NCI-H2171 (cell line): ENCODE data around the gene TSLP.

Source experiments
- DNase-seq: peaks from one replicate; lab custom pipeline; 2025; lab: John Stamatoyannopoulos, UW

The TSLP gene

DNA sequence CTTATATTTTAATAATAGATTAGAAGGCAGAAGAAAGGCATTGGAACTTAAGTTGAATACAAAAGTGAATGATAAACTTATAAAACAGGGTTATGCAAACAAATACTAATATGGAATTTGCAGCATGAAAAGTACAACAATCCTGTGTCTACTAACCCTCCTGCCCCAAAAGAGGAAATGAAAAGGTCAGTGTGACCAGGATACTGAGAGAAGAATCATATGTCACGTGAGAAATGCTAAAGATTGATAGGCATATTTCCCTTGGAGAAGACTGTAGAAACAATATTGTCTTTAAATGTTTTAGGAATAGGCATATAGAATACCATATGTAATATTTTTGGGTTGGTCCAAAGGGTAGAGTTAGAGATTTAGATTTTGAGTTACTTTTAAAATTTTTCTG is 24.5 kb downstream of the TSLP start:
- no peak for DNase-seq

DNA sequence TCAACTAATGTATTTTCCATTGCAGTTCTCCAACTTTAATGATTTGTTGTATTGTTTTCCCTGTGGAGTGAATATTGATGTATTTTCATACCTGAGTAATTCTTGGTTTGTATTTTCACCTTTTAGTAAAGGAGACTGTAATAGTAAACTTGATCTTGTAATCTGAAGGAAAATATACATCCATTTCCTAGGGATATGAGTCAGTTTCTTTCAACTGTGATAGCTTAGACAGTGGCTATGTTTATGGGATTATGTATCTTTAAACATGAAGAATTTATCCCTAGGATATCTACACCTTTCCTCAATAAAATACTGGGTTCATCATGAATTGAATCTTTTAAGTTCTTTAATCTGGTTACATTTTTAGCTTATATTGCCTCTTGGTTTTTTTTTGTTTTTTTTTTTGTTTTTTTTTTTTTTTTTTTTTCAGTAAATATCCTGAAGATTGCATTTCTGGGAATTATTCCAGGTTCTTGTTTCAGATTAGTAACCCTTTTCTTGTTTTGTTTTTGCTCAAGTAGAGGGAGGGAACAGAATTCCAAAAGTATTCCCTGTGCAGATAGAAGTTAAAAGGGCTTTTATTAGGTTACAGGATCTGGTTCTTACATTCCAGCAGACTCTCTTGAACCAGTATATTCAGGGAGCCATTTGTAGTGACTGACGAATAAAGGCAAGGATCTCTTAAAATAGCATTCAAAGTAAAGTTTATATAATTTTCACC is 27.7 kb downstream of the TSLP start:
- DNase-seq, result no peak

DNA sequence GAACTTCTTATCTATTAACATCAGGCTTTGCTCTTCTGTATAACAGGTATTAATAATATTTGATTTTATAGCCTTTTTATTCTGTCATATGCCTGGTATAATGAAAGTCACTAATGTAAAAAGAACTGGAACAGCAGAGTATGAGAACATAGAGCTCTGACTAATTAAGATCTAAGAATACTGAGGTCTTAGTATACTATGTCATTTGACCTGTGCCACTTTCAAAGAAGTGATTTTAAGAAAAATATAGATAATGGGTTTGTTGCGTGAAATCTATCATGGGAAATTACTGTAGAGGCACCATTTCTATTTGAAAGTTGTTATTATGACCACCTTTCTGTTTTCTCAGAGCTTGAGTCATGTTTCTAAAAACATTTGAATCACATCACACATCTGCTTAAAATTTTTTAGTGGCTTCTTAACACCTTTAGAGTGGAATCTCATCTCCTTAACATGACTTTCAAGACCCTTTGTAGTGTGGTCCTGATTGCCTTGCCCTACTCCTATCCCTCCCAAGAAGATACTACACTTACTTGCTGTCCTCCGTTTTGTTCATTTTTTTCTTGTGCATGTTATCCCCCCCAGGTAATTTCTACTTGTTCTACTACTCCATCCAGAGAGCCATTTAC is 34.9 kb downstream of the TSLP start:
- no peak for DNase-seq

DNA sequence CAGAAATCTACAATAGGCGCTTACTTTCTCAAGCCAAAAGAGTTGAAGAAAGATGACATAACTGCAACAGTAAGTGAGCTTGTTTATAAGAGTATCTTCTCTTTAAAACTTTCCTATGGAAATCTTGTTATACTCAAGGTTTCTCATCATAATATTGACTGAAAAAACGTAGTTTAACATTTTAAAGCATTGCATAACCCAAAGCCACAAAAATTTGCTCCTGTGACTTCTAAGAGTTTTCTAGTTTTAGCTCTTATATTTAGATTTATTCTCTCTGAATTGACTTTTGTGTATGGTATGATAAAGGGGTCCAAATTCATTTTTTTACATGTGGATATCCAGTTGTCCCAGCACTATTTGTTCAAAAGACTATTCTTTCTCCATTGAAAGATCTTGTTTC is 35.9 kb downstream of the TSLP start:
- no peak for DNase-seq

DNA sequence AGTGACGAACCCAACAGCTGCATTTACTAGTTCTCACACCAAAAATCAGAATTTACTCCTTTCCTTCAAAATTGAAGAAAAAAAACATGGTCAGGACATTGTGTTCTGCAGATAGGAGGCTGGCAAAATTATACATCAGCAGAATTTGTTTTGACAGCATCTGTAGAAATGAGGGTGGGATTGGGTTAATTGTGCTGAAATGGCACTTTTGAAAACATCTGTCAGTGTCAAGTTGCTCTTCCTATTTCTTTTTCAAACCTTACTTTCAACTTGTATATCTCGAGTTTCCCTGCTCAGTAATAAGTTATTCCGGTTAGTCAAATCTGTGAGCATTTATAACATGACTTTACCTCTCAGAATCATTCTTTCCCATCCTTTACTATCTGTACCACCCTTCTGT is 40.4 kb downstream of the TSLP start:
- DNase-seq, result no peak

DNA sequence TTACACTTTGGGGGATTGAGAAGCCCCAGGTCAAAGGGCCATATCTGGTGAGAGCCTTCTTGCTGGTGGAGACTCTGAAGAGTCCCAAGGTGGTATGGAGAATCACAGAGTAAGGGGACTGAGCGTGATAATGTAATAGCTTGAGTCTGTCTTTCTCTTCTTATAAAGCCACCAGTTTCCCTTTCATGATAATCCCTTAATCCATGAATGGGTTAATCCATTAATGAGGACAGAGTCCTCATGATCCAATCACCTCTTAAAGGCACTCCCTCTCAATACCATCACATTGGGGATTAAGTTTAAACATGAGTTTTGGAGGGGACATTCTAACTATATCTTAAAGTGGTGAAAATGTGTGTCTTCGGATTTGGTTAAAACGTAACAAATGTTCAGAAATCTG is 42.2 kb downstream of the TSLP start:
- no peak for DNase-seq

DNA sequence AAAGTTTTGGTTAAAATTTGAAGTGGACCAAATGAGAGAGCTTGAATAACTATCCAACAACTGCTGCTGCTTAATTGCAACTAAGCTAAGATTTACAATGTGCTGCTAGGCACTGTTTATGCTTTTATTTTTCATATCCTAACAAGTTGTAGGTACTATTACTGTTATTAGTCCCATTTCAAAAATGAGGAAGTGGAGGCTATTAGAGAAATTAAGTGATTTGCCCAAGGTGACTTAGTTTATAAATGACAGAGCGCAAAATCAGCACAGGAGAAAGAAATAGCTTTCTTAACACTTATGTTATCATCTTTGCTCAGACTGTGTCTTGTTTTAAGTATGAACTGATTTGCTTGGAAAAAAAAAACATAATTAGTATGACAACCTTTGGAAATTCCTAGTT is 43.7 kb downstream of the TSLP start:
- no peak for DNase-seq

GRCh38 chr5:111116550-111116949 is 45.0 kb downstream of the TSLP start:
- no peak for DNase-seq

DNA sequence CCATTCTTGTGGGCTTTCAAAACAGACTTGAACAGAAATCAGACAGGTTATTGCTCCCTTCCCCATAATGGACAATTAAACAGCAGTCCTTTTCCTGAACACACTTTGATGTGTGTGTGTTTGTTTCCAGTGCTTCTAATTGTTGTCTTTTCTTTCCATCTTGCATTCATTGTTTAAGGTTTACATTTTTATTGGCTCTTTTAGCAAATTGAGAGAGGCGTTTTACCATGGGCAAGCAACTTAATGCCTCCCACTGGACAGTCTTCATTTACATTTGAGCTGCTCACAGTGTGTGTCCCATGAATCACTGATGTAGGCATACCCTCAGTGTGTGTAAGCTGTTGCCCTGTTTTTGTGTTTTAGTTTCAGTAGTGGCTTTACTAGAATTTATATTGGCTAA is 45.6 kb downstream of the TSLP start:
- DNase-seq, result no peak

GRCh38 chr5:111119221-111119620 is 47.7 kb downstream of the TSLP start:
- no peak for DNase-seq

DNA sequence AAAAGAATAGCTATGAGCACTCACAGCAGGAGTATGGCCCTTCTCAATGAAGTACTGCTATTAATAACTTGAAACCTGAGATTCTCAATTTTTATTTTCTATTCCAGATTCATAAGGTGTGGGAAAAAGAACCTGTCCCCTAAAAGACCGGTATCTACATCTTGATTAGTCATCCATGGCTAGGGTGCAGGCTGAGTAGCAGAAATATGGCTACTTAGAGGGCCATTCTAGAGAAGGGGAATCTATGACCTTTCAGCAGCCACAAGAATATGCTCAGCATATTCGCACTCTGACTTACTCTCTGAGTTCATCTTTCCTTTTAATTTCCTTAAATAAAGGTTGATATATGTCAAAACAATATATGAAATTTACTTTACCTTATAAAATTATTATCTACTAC is 48.3 kb downstream of the TSLP start:
- DNase-seq, result no peak

- no peak for DNase-seq
Observed at GRCh38 chr5:111120911-111121310, 49.4 kb downstream of the TSLP start.

DNA sequence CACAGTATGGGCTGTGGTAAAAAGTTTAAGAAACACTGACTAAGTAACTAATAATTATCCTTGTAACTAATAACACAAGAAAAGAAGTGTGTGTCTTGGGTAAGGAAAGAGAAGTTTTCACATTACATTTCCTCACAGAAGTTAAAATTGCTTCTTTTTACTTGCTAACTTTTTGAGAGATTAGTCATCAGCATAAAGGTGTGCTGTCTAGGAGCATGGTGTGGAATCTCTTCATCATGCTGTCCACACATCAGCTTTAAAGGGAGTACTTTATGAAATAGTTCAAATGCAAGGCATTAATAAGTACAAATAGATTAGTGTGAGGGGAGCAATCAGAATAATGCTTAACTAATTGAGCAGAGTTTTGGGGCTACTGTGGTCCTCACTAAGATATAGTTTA is 50.4 kb downstream of the TSLP start:
- no peak for DNase-seq

- no peak for DNase-seq
Observed at GRCh38 chr5:111122398-111122797, 50.9 kb downstream of the TSLP start.

DNA sequence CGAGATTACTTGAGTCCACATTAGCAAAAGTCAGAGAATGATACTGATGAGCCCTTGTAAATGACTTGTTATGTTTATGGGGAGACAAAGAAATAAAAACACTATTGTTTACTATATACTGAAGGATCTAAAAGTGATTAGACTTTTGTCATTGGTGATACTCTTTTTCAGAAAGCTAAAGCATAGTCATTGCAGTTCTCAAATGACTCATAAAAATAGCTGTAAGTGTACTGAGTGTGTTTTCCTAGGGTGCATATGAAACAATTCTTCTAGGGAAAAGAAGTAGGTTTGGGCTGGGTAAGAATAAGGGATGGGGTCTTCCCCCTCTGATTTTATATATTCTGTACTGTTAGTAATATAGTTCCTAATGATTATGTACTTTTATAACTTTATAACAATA is 53.3 kb downstream of the TSLP start:
- DNase-seq, result no peak

GRCh38 chr5:111126896-111127295 is 55.4 kb downstream of the TSLP start:
- no peak for DNase-seq
